Mesothelial cell of epicardium (in vitro differentiated cells): ENCODE measurements around the gene SLC43A3. TPM values are rescaled to one million over a fixed set of nuclear protein-coding genes. Genes with fewer than 3 reads are reported as not detected.

Experiments used
- DNase-seq, 2 experiments: peaks; one replicate each; pipeline ENCODE4 v3.0.0; 2021; ENCODE audit warnings: low spot score in 2 of 2; ENCODE audit not compliant: unreplicated experiment in 2 of 2
- H3K27ac Mint-ChIP-seq: 2 replicates; pipeline ENCODE4 v1.8.0; 2021; ENCODE audit warnings: mixed read lengths
- H3K27me3 Mint-ChIP-seq: 2 replicates; pipeline ENCODE4 v1.8.0; 2021; ENCODE audit warnings: low read depth, mixed read lengths
- H3K36me3 Mint-ChIP-seq: 2 replicates; pipeline ENCODE4 v1.8.0; 2021; ENCODE audit warnings: mixed read lengths
- H3K4me1 Mint-ChIP-seq: 2 replicates; pipeline ENCODE4 v1.8.0; 2021; ENCODE audit warnings: mixed read lengths
- H3K4me3 Mint-ChIP-seq: 2 replicates; pipeline ENCODE4 v1.8.0; 2021; ENCODE audit warnings: mild to moderate bottlenecking, moderate library complexity, mixed read lengths
- H3K9me3 Mint-ChIP-seq: 2 replicates; pipeline ENCODE4 v1.8.0; 2021; ENCODE audit warnings: mixed read lengths
- total RNA-seq: library from RNA; stranded (reverse); gene quantifications from 3 replicates; pipeline ENCODE4 v1.2.1, GENCODE V29; 2021
- TF ChIP-seq, protein P1 (sequence below): fragments of 200-600 bp; sonication (generic); IDR thresholded peaks from one replicate; pipeline ENCODE4 v1.5.0; 2021; ENCODE audit warnings: antibody characterized with exemption; ENCODE audit not compliant: unreplicated experiment

Gene SLC43A3
- total RNA-seq, 1 donor from 2014 or later, result 11.8 TPM

DNA sequence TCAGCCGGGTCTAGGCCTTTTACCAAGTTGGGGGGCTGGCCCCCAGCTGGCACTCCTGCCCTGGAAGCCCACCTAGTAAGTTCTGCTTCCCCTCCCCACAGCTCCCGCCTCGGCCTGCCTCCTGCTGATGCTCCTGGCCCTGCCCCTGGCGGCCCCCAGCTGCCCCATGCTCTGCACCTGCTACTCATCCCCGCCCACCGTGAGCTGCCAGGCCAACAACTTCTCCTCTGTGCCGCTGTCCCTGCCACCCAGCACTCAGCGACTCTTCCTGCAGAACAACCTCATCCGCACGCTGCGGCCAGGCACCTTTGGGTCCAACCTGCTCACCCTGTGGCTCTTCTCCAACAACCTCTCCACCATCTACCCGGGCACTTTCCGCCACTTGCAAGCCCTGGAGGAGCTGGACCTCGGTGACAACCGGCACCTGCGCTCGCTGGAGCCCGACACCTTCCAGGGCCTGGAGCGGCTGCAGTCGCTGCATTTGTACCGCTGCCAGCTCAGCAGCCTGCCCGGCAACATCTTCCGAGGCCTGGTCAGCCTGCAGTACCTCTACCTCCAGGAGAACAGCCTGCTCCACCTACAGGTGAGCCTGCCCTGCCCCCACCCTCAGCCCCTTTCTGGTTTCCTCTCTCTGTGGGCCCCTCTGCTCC lies 40.7 kb upstream of the SLC43A3 start:
- no peaks in the 10 kb centered on the region for H3K36me3 Mint-ChIP-seq
- TF ChIP-seq, protein P1, sequence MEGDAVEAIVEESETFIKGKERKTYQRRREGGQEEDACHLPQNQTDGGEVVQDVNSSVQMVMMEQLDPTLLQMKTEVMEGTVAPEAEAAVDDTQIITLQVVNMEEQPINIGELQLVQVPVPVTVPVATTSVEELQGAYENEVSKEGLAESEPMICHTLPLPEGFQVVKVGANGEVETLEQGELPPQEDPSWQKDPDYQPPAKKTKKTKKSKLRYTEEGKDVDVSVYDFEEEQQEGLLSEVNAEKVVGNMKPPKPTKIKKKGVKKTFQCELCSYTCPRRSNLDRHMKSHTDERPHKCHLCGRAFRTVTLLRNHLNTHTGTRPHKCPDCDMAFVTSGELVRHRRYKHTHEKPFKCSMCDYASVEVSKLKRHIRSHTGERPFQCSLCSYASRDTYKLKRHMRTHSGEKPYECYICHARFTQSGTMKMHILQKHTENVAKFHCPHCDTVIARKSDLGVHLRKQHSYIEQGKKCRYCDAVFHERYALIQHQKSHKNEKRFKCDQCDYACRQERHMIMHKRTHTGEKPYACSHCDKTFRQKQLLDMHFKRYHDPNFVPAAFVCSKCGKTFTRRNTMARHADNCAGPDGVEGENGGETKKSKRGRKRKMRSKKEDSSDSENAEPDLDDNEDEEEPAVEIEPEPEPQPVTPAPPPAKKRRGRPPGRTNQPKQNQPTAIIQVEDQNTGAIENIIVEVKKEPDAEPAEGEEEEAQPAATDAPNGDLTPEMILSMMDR, result no peak
- H3K4me1 Mint-ChIP-seq, result peaks cover 2% of the 10 kb centered on the region
- H3K9me3 Mint-ChIP-seq, result no peaks in the 10 kb centered on the region
- DNase-seq, result no peak
- no peak overlapping the region for H3K27ac Mint-ChIP-seq
- no peak overlapping the region for H3K4me3 Mint-ChIP-seq
- peaks cover 74% of the 10 kb centered on the region for H3K27me3 Mint-ChIP-seq

DNA sequence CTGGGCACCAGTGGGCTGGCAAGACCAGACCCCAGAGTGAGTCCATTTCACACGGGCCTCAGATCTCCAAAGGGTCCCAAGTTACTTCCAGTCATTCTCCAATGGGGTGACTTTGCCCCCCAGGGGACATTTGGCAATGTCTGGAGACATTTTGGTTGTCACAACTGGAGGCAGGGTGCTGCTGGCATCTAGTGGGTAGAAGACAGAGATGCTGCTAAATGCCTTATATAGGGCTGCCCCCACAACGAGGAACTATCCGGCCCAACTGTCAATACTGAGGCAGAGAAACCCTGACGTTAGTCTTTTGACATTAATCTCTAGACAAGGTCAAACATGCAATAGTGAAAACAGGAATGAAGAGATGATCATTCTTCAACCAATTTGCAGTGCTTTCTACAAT lies 39.8 kb upstream of the SLC43A3 start:
- no peaks in the 10 kb centered on the region for H3K36me3 Mint-ChIP-seq
- H3K4me3 Mint-ChIP-seq, result no peak overlapping the region
- no peak for DNase-seq
- TF ChIP-seq, protein P1, result no peak
- peaks cover 77% of the 10 kb centered on the region for H3K27me3 Mint-ChIP-seq
- H3K27ac Mint-ChIP-seq, result no peak overlapping the region
- H3K4me1 Mint-ChIP-seq, result peaks cover 2% of the 10 kb centered on the region
- H3K9me3 Mint-ChIP-seq, result no peaks in the 10 kb centered on the region

DNA sequence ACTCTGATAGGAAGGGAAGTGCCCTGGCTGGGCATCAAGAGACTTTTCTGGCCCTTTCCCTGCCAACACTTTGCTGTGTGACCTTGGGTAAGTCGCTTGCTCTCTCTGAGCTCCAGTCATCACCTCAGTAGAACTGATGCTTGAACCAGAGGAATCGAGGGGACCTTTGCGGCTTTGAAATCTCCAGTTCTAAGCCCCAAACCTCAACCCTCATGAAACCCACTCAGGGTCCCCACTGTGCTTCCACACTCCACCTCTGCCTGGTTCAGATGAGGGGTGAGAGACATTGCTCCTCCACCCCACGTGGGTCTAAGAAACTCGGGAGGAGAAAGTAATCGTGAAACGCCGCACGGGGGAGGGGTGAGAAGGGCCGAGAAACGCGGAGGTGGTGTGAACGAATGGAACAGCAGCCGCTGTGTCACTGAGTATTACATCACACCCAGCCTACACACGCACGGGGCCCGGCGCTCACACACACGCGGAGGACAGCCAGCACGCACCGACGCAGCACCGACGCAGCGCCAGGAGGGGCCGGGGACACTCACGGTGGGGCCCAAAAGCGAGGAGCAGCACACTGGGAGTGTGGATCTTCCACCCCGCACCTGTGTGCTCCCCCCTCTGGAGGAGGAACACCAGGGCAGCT lies 37.7 kb upstream of the SLC43A3 start:
- TF ChIP-seq, protein P1, result no peak
- DNase-seq, result no peak
- Mint-ChIP-seq H3K4me1 (peaks cover 8% of the 10 kb centered on the region), H3K4me3 (no peak overlapping the region), H3K36me3 (no peaks in the 10 kb centered on the region), H3K27me3 (peaks cover 79% of the 10 kb centered on the region), H3K27ac (no peak overlapping the region), H3K9me3 (no peaks in the 10 kb centered on the region)

DNA sequence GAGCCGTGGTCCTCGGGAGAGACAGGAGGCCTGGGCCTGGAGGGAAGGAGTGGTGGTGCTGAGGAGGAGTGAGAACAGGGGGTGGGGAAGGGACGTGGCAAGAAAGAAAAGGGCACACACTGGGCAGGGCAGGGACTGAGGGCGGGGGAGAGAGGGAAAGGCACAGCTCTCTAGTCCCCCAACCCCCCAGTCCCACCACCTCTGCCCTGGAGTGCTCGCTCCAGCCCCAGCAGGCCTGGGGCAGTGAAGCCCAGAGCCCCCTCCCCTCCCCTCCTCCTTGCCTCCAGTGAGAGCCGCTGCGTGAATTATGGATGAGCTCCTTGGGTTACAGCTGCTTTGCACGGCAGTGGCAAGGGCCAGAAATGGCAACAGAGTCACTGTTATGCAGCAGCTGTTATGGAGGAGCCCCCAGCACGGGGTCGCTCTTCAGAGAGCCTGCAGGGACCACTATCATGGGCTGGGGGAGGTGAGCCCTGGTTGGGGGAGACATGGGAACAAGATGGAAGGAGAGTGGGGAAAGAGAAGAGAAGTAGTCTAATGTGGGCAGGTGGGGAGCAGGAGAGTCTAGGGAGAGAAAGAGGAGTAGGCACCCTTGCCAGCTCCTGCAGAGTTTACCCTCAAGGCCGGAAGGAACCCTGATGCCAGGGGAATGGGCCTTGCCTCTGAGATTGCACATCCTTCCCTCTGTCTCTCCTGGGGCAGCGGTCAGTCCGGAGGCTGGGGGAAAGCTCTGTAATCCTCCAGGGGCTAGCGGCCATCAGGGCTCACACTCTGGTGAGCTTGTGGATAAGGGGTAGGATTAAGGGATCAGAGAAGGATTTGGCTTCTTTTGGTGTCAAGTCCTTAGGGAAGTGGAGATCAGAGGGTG lies 37.0 kb upstream of the SLC43A3 start:
- Mint-ChIP-seq H3K4me1 (peaks cover 13% of the 10 kb centered on the region), H3K4me3 (no peak overlapping the region), H3K27ac (no peak overlapping the region), H3K36me3 (no peaks in the 10 kb centered on the region), H3K27me3 (peaks cover 78% of the 10 kb centered on the region), H3K9me3 (no peaks in the 10 kb centered on the region)
- TF ChIP-seq, protein P1, result no peak
- DNase-seq, result no peak

DNA sequence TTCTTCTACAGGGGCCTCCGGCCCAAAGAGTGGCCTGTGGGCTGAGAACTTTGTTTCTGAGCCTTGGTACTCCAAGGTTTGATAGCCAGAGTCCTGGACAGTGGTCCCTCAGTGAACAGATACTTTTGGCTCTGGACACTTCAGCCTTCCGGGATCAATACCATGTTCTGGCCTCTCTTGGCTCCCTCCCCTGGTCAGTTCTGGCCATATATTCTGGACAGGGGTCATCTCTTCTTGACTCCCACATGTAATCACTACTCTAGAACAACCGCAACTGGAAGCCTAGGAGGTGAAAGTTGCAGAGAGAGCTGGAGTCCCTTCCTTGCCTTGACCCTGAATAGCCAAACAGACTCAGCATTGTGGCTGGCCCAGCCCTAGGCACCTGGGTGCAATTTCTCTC lies 35.7 kb upstream of the SLC43A3 start:
- TF ChIP-seq, protein P1, result no peak
- no peaks in the 10 kb centered on the region for H3K36me3 Mint-ChIP-seq
- H3K27me3 Mint-ChIP-seq, result peaks cover 78% of the 10 kb centered on the region
- H3K4me1 Mint-ChIP-seq, result peaks cover 17% of the 10 kb centered on the region
- H3K27ac Mint-ChIP-seq, result no peak overlapping the region
- no peak for DNase-seq
- no peak overlapping the region for H3K4me3 Mint-ChIP-seq
- no peaks in the 10 kb centered on the region for H3K9me3 Mint-ChIP-seq
